IMR-90 (cell line): ENCODE measurements around the gene FBXO15. TPM values are rescaled to one million over a fixed set of nuclear protein-coding genes. Genes with fewer than 3 reads are reported as not detected.

Experiments
- ATAC-seq: fragments of 200-7000 bp; cut with Tn5 transposase; 2 replicates; pipeline ENCODE4 v1.9.1; 2020; ENCODE audit warnings: low read depth, mild to moderate bottlenecking, moderate library complexity
- BruUV-seq: library from RNA; stranded (reverse); fragments of 400-500 nt; replicated peaks from 2 replicates; lab custom pipeline; 2021; lab: Mats Ljungman, UMichigan
- CTCF ChIA-PET: fragments of 300-600 bp; formaldehyde crosslinking; extraction: SDS; loops from one replicate; lab custom pipeline; 2021; ENCODE audit warnings: antibody characterized with exemption; lab: Yijun Ruan, JAX
- POLR2A ChIA-PET: fragments of 300-600 bp; sonication (Branson Sonifier 250); formaldehyde crosslinking; loops from one replicate; lab custom pipeline; 2022; ENCODE audit warnings: antibody characterized with exemption; ENCODE audit not compliant: unreplicated experiment; lab: Charles Lee
- DNase-seq: peaks from one replicate; pipeline ENCODE4 v3.0.0; 2013
- H2AFZ ChIP-seq: replicated peaks from 2 replicates; pipeline ENCODE3; 2013; ENCODE audit warnings: low read length, mild to moderate bottlenecking; ENCODE audit not compliant: poor library complexity
- H2AK5ac ChIP-seq: 2 replicates; pipeline ENCODE4 v1.6.1; 2013; ENCODE audit warnings: low read depth, low read length, inconsistent platforms
- H2AK9ac ChIP-seq: replicated peaks from 2 replicates; pipeline ENCODE3; 2013; ENCODE audit warnings: mild to moderate bottlenecking, low read depth, low read length, moderate library complexity; ENCODE audit not compliant: poor library complexity
- H2BK120ac ChIP-seq: 2 replicates; pipeline ENCODE4 v1.6.1; 2013; ENCODE audit warnings: low read depth, low read length, inconsistent platforms
- H2BK15ac ChIP-seq: 3 replicates; pipeline ENCODE4 v1.6.1; 2013; ENCODE audit warnings: low read depth, low read length, inconsistent platforms
- H2BK20ac ChIP-seq: 2 replicates; pipeline ENCODE4 v1.6.1; 2013; ENCODE audit warnings: low read depth, mild to moderate bottlenecking, inconsistent platforms, low read length, moderate library complexity
- H2BK5ac ChIP-seq: 2 replicates; pipeline ENCODE4 v1.6.1; 2013; ENCODE audit warnings: mild to moderate bottlenecking, low read depth, low read length, inconsistent platforms; ENCODE audit not compliant: poor library complexity, severe bottlenecking
- H3K14ac ChIP-seq: replicated peaks from 2 replicates; pipeline ENCODE4 v1.6.1; 2013; ENCODE audit warnings: low read depth, low read length, inconsistent platforms
- H3K18ac ChIP-seq: 2 replicates; pipeline ENCODE4 v1.6.1; 2013; ENCODE audit warnings: low read depth, low read length, control low read depth
- H3K23ac ChIP-seq: 2 replicates; pipeline ENCODE4 v1.6.1; 2013; ENCODE audit warnings: low read depth, low read length, inconsistent platforms
- H3K27ac ChIP-seq: 2 replicates; pipeline ENCODE4 v1.5.1; 2013; ENCODE audit warnings: mild to moderate bottlenecking, control low read depth, low read length; ENCODE audit not compliant: insufficient read depth
- H3K27me3 ChIP-seq: 2 replicates; pipeline ENCODE4 v1.6.1; 2013; ENCODE audit warnings: low read length; ENCODE audit not compliant: control insufficient read depth, insufficient read depth
- H3K36me3 ChIP-seq: 2 replicates; pipeline ENCODE4 v1.6.1; 2013; ENCODE audit warnings: low read length, mixed read lengths; ENCODE audit not compliant: control insufficient read depth, insufficient read depth
- H3K4ac ChIP-seq: 2 replicates; pipeline ENCODE4 v1.6.1; 2013; ENCODE audit warnings: low read depth, low read length, inconsistent platforms
- H3K4me1 ChIP-seq: 2 replicates; pipeline ENCODE4 v1.6.1; 2013; ENCODE audit warnings: low read length, mixed read lengths; ENCODE audit not compliant: control insufficient read depth, insufficient read depth
- H3K4me2 ChIP-seq: 2 replicates; pipeline ENCODE4 v1.6.1; 2013; ENCODE audit warnings: low read depth, mild to moderate bottlenecking, control low read depth, low read length, moderate library complexity
- H3K4me3 ChIP-seq: 2 replicates; pipeline ENCODE4 v1.5.1; 2013; ENCODE audit warnings: low read depth, mild to moderate bottlenecking, control low read depth, low read length, moderate library complexity; ENCODE audit not compliant: insufficient read depth
- H3K56ac ChIP-seq: 2 replicates; pipeline ENCODE4 v1.6.1; 2013; ENCODE audit warnings: low read length, inconsistent platforms; ENCODE audit not compliant: insufficient read depth; ENCODE audit errors: extremely low read depth
- H3K79me1 ChIP-seq, 2 experiments: 2 replicates each; pipeline ENCODE4 v1.6.1; 2013; ENCODE audit warnings: low read length in 2 of 2, inconsistent platforms in 1 of 2, low read depth in 1 of 2
- H3K9ac ChIP-seq: 2 replicates; pipeline ENCODE4 v1.6.1; 2013; ENCODE audit warnings: low read depth, low read length, control low read depth
- H3K9me1 ChIP-seq: 2 replicates; pipeline ENCODE4 v1.6.1; 2013; ENCODE audit warnings: low read length, inconsistent platforms; ENCODE audit not compliant: insufficient read depth
- H3K9me3 ChIP-seq: 2 replicates; pipeline ENCODE4 v1.6.1; 2013; ENCODE audit warnings: low read length; ENCODE audit not compliant: control insufficient read depth, insufficient read depth
- H4K20me1 ChIP-seq: 2 replicates; pipeline ENCODE4 v1.6.1; 2013; ENCODE audit warnings: low read length, inconsistent platforms; ENCODE audit not compliant: insufficient read depth
- H4K5ac ChIP-seq: 2 replicates; pipeline ENCODE4 v1.6.1; 2013; ENCODE audit warnings: mild to moderate bottlenecking, low read depth, low read length, control low read depth
- H4K8ac ChIP-seq, 2 experiments: 2 replicates each; pipeline ENCODE4 v1.6.1; 2013; ENCODE audit warnings: low read depth in 2 of 2, low read length in 2 of 2, control low read depth in 1 of 2, inconsistent platforms in 1 of 2
- H4K91ac ChIP-seq: 2 replicates; pipeline ENCODE4 v1.6.1; 2013; ENCODE audit warnings: low read depth, low read length, inconsistent platforms; ENCODE audit not compliant: insufficient read depth
- MAFK ChIP-seq: IDR thresholded peaks from 2 replicates; pipeline ENCODE4 v1.6.1; 2012; ENCODE audit warnings: low read depth, low read length, improper control_type of control experiment
- NFE2L2 ChIP-seq: fragments of 150-350 bp; IDR thresholded peaks from 2 replicates; pipeline ENCODE4 v1.6.1; 2016; ENCODE audit warnings: low read depth, mild to moderate bottlenecking, low read length
- WGBS, 2 experiments: methylation state at CpG; one replicate each; pipeline versions ENCODE4 v1.1.5 to v1.1.7; 2013; ENCODE audit warnings: missing lambda C conversion rate in 2 of 2; ENCODE audit not compliant: insufficient read length in 1 of 2; ENCODE audit errors: extremely low coverage in 2 of 2; 5-methylcytosine and 5-hydroxymethylcytosine counted together
- dilution Hi-C: fragments of 300-500 bp; cut with HindIII; formaldehyde crosslinking; loops from one replicate; pipeline ENCODE4 v1.14.3; 2018; ENCODE audit warnings: low sequenced_read_pairs; ENCODE audit not compliant: unreplicated experiment
- in situ Hi-C: fragments of 300-500 bp; cut with MboI; formaldehyde crosslinking; loops from 3 replicates; pipeline ENCODE4 v1.14.3; 2019; ENCODE audit warnings: low sequenced_read_pairs, inconsistent platforms, mixed read lengths
- intact Hi-C: fragments of 100-400 bp; cut with micrococcal nuclease; formaldehyde crosslinking; loops from 2 replicates; pipeline ENCODE4 v1.10.0; 2022
- polyA plus RNA-seq, 3 experiments: library from polyadenylated mRNA; depleted of rRNA; stranded (reverse); fragments of >200 nt; gene quantifications; 2 replicates each; pipeline ENCODE4 v1.2.3, GENCODE V29; 2012; ENCODE audit warnings: low replicate concordance in 1 of 3
- total RNA-seq: library from RNA; depleted of rRNA; stranded (reverse); fragments of >200 nt; gene quantifications from 2 replicates; pipeline ENCODE4 v1.2.3, GENCODE V29; 2012

FBXO15 gene
- total and polyA plus RNA-seq, 2 of the 4 experiments (the other 2 are of a cell fraction) = 0.90 to 2.0 TPM

DNA sequence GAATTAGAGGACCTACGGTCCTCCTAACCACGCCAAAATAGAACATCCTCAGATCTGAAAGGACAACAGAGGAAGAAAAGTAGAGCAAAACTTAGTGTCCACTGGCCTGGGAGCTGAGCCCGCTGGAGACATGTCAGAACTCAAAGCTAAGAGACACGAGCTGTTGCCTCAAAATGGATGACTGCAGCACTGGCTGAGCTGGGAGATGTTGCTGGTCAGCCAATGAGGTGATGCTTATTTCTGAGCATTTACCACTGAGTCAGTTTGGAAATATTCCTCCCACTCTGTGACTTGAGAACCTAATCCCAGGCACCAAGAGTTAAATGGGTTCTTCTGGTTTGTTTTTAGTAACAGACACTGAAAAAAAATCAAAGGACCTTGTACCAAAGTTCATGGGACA, 32.6 kb downstream of the FBXO15 start:
- H4K91ac ChIP-seq = peak overlapping the region; percentile 91
- TF ChIP-seq MAFK (0 out of 2 replicates have a peak, but pooled peaks have one; percentile 15), NFE2L2 (no peak)
- H3K27me3 ChIP-seq = no peaks in the 10 kb centered on the region
- H3K18ac ChIP-seq = peak overlapping the region; percentile 74
- in situ Hi-C loops = loop anchor here (5.0 kb wide), 1 partner anchor 1353 kb away; no protein-coding TSS in a partner anchor
- H2BK15ac ChIP-seq = peak overlapping the region; percentile 53; the same call in 2 of the 3 replicates
- H3K79me1 ChIP-seq = no peaks in the 10 kb centered on the region
- H2BK20ac ChIP-seq = peak overlapping the region; percentile 73; the same call in 1 of the 2 replicates
- 17% methylated on average over 2 of the region's 4 CpGs; no CpG with 5 or more reads in 1 of the 2 experiments for WGBS, 2 experiments
- H2BK120ac ChIP-seq = peak overlapping the region; percentile 64
- peak overlapping the region; percentile 86 to 90 for H4K8ac ChIP-seq
- H3K4ac ChIP-seq = peak overlapping the region; percentile 79
- peaks cover 11% of the 10 kb centered on the region for H3K4me1 ChIP-seq
- intact Hi-C loops = loop anchor here (5.0 to 10.0 kb wide), 5 partner anchors 273 to 1240 kb away; no protein-coding TSS in a partner anchor
- H3K9ac ChIP-seq = peak overlapping the region; percentile 51; the same call in 1 of the 2 replicates
- peak overlapping the region; percentile 48; the same call in 1 of the 2 replicates for H3K27ac ChIP-seq
- CTCF ChIA-PET = interaction anchor here (0.6 to 0.7 kb wide), 2 partner anchors 340 to 366 kb away, joined by 4 read pairs; no protein-coding TSS in a partner anchor
- H2AK5ac ChIP-seq = no peak overlapping the region
- no peak overlapping the region for H3K4me3 ChIP-seq
- peaks cover 3% of the 10 kb centered on the region; the same call in 1 of the 2 replicates for H3K9me3 ChIP-seq
- H2AFZ ChIP-seq = peak overlapping the region; percentile 71
- H3K4me2 ChIP-seq = peak overlapping the region; percentile 7; the same call in 1 of the 2 replicates
- ATAC-seq (peak; percentile 90), DNase-seq (peak; percentile 88)
- H3K36me3 ChIP-seq = no peaks in the 10 kb centered on the region
- no peak overlapping the region for H3K56ac ChIP-seq
- peak overlapping the region; percentile 46; the same call in 1 of the 2 replicates for H3K23ac ChIP-seq
- peak overlapping the region; percentile 96 for H2BK5ac ChIP-seq
- peaks cover 7% of the 10 kb centered on the region; the same call in 1 of the 2 replicates for H3K9me1 ChIP-seq
- POLR2A ChIA-PET = interaction anchor here (0.6 kb wide), 2 partner anchors 42 to 84 kb away, joined by 4 to 5 read pairs; no protein-coding TSS in a partner anchor
- H4K5ac ChIP-seq = peak overlapping the region; percentile 78; the same call in 1 of the 2 replicates
- H3K14ac ChIP-seq = peak overlapping the region; percentile 92
- dilution Hi-C loops = no loop called here
- H2AK9ac ChIP-seq = no peak overlapping the region
- H4K20me1 ChIP-seq = no peaks in the 10 kb centered on the region
- no TSS peak for BruUV-seq
